Subcutaneous abdominal adipose tissue (tissue), 5 donors: ENCODE measurements around the gene AHSP.

ENCODE experiments used
- H3K27ac ChIP-seq: one replicate; pipeline ENCODE4 v1.7.0; 2013; ENCODE audit warnings: low read depth, mild to moderate bottlenecking, inconsistent platforms, low read length, moderate library complexity
- H3K27me3 ChIP-seq, 5 donors: one replicate each; pipeline ENCODE4 v1.7.0; 2013; ENCODE audit warnings: low read length in 5 of 5, inconsistent platforms in 1 of 5; ENCODE audit not compliant: control insufficient read depth in 5 of 5, insufficient read depth in 4 of 5
- H3K36me3 ChIP-seq, 5 donors: one replicate each; pipeline ENCODE4 v1.7.0; 2013; ENCODE audit warnings: low read length in 5 of 5; ENCODE audit not compliant: control insufficient read depth in 5 of 5, insufficient read depth in 5 of 5
- H3K4me1 ChIP-seq, 5 donors: one replicate each; pipeline ENCODE4 v1.7.0; 2013; ENCODE audit warnings: low read length in 5 of 5, mild to moderate bottlenecking in 3 of 5, moderate library complexity in 1 of 5; ENCODE audit not compliant: control insufficient read depth in 5 of 5, insufficient read depth in 5 of 5
- H3K4me3 ChIP-seq, 5 donors: one replicate each; pipeline ENCODE4 v1.7.0; 2013; ENCODE audit warnings: low read length in 5 of 5, low read depth in 1 of 5
- H3K9ac ChIP-seq, 5 donors: one replicate each; pipeline ENCODE4 v1.7.0; 2013; ENCODE audit warnings: low read length in 5 of 5, mild to moderate bottlenecking in 4 of 5, moderate library complexity in 3 of 5
- H3K9me3 ChIP-seq, 5 donors: one replicate each; pipeline ENCODE4 v1.7.0; 2013; ENCODE audit warnings: low read length in 5 of 5; ENCODE audit not compliant: control insufficient read depth in 5 of 5
- donor health status: healthy.
- donor health status: healthy.
- donor health status: healthy.
- donor health status: healthy.
- donor health status: healthy.

AHSP gene

GRCh38 chr16:31487071-31487719, 40.5 kb upstream of the AHSP start:
- Histone ChIP-seq H3K9ac (peak overlapping the region in 3 of 5 donors; percentile 15 to 71 (median 60)), H3K27ac (no peak overlapping the region), H3K9me3 (no peaks in the 10 kb centered on the region), H3K36me3 (peaks cover 0 to 26% (median 22%) of the 10 kb centered on the region in 5 donors), H3K27me3 (peaks cover 6 to 32% (median 30%) of the 10 kb centered on the region in 5 donors), H3K4me1 (peaks cover 3 to 21% (median 18%) of the 10 kb centered on the region in 5 donors), H3K4me3 (peak overlapping the region in 4 of 5 donors; percentile 65 to 77 (median 73))

DNA sequence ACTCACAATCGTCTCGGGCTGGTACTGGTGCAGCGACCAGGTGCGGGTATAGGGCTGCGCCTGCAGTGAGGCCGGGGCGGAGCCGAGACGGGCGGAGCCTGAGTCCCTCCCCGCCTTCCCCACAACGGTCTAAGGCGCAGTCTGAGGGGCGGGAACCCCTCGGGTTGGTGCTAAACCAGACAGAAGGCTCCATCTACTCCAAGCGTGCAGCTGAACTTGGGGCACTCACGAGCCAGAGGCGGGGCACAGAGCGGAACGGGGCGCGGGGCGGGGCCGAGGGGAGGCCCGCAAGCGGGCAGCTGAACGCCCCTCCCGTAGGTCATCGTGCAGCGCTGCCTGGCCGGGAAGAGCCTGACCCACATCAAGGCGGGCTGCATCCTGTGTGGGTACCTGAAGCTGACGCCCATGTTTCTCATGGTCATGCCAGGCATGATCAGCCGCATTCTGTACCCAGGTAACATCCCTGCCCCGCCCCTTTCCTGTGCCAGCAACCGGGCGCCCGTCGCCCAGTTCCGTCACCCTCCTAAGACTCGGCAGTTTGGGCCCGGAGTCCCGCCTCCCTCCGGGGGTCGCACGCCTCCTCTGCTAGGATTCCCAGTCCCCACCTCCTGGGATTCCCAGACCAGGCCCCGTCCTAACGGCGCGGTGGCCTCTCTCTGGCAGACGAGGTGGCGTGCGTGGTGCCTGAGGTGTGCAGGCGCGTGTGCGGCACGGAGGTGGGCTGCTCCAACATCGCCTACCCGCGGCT, 39.8 kb upstream of the AHSP start:
- Histone ChIP-seq H3K27ac (no peak overlapping the region), H3K27me3 (peaks cover 6 to 30% (median 30%) of the 10 kb centered on the region in 5 donors), H3K4me1 (peaks cover 3 to 21% (median 18%) of the 10 kb centered on the region in 5 donors), H3K36me3 (peaks cover 0 to 33% (median 29%) of the 10 kb centered on the region in 5 donors), H3K4me3 (peak overlapping the region; percentile 38 to 77 (median 70)), H3K9ac (peak overlapping the region in 3 of 5 donors; percentile 15 to 71 (median 60)), H3K9me3 (no peaks in the 10 kb centered on the region)

- peaks cover 3 to 21% (median 18%) of the 10 kb centered on the region in 5 donors for H3K4me1 ChIP-seq
- no peaks in the 10 kb centered on the region for H3K9me3 ChIP-seq
- H3K9ac ChIP-seq = peak overlapping the region in 2 of 5 donors; percentile 60 to 71
- peak overlapping the region in 4 of 5 donors; percentile 65 to 77 (median 73) for H3K4me3 ChIP-seq
- peaks cover 6 to 30% (median 26%) of the 10 kb centered on the region in 5 donors for H3K27me3 ChIP-seq
- H3K36me3 ChIP-seq = peaks cover 0 to 41% (median 37%) of the 10 kb centered on the region in 5 donors
- H3K27ac ChIP-seq = no peak overlapping the region
Observed at GRCh38 chr16:31488468-31489297, 39.0 kb upstream of the AHSP start.

- Histone ChIP-seq H3K36me3 (peaks cover 0 to 46% (median 42%) of the 10 kb centered on the region in 5 donors), H3K9me3 (no peaks in the 10 kb centered on the region), H3K9ac (no peak overlapping the region), H3K4me3 (no peak overlapping the region), H3K27me3 (peaks cover 6 to 30% (median 26%) of the 10 kb centered on the region in 5 donors), H3K4me1 (peaks cover 3 to 21% (median 18%) of the 10 kb centered on the region in 5 donors), H3K27ac (no peak overlapping the region)
Observed at GRCh38 chr16:31489298-31489564, 38.5 kb upstream of the AHSP start.

DNA sequence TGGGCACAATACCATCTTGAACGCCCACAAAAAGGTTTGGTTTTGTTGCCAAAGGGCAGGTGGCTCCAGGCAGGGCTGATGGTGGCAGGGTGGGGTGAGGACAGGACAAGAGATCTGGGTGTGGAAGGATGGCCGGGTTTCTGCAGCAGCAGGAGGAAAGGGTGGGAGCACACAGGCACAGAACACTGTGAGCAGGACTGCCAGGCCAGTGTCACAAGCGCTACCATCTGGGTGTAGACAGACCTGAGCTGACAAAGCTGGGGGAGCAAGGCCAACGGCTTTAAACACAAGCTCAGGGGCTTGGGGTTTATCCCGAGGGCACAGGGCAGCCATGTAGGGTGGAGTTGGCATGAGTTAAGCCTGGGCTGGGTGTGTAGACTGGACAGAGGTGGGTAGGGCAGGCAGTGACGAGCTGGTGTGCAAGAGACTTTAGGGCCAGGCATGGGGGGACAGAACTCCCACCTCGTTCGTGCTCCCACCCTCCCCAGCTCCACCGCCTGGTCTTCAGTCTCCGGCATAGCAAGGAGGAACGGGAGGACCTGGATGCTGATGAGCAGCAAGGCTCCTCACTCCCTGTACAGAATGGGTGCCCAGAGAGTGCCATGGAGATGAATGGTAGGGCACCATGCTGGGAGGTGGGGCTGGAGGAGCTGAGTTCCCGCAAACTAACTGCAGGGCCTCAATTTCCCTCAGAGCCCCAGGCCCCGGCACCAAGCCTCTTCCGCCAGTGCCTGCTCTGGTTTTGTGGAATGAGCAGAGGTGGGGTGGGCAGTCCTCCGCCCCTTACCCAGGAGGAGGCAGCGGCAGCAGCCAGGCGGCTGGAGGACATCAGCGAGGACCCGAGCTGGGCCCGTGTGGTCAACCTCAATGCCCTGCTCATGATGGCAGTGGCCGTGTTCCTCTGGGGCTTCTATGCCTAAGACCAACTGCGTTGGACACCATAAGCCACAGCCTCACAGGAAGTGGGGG, 37.8 kb upstream of the AHSP start:
- no peak overlapping the region for H3K27ac ChIP-seq
- no peak overlapping the region for H3K9ac ChIP-seq
- peaks cover 6 to 25% (median 25%) of the 10 kb centered on the region in 5 donors for H3K27me3 ChIP-seq
- H3K4me1 ChIP-seq = peaks cover 3 to 21% (median 18%) of the 10 kb centered on the region in 5 donors
- no peak overlapping the region for H3K4me3 ChIP-seq
- H3K36me3 ChIP-seq = peaks cover 0 to 53% (median 48%) of the 10 kb centered on the region in 5 donors
- H3K9me3 ChIP-seq = no peaks in the 10 kb centered on the region

- Histone ChIP-seq H3K36me3 (peaks cover 2 to 73% (median 68%) of the 10 kb centered on the region in 5 donors), H3K9me3 (no peaks in the 10 kb centered on the region), H3K4me3 (no peak overlapping the region), H3K27me3 (peaks cover 0 to 11% (median 9%) of the 10 kb centered on the region in 5 donors), H3K27ac (no peak overlapping the region), H3K4me1 (peaks cover 3 to 21% (median 18%) of the 10 kb centered on the region in 5 donors), H3K9ac (no peak overlapping the region)
Observed at GRCh38 chr16:31491778-31492418, 35.8 kb upstream of the AHSP start.

DNA sequence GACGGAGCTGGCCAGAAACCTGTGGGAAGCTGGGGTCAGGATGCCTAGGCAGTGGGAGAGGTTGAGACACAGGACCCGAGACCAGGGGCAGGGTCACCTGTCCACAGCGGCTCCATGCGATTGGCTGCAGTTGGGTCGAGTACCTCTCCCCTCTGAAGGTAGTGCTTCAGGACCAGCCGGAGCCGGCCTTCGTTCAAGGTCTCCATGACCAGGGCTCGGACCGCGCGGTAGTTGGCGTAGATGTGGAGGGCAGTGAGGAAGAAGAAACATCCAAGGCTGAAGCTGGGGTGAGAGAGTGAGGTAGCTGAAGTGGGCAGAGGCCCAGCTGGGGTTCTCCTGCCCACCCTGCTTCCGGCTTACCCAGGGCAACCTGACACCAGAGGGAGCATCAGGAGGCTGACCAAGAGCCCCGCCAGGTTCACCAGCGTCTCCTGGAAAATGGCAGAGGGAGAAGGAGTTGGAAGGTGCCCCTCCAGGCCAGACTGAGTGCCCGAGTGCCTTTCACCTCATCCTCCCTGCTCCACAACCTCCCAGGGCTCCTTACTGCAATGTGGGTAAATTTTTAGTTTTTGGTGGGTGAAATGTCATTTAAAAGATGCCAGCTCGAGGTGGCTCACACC, 34.1 kb upstream of the AHSP start:
- Histone ChIP-seq H3K4me3 (no peak overlapping the region), H3K4me1 (peaks cover 0 to 3% (median under 1%) of the 10 kb centered on the region in 5 donors), H3K9me3 (no peaks in the 10 kb centered on the region), H3K27me3 (no peaks in the 10 kb centered on the region), H3K36me3 (peaks cover 2 to 90% (median 84%) of the 10 kb centered on the region in 5 donors), H3K9ac (no peak overlapping the region), H3K27ac (no peak overlapping the region)

GRCh38 chr16:31496670-31497069, 31.0 kb upstream of the AHSP start:
- H3K9ac ChIP-seq = no peak overlapping the region
- peaks cover 5 to 87% (median 84%) of the 10 kb centered on the region in 5 donors for H3K36me3 ChIP-seq
- no peaks in the 10 kb centered on the region for H3K4me1 ChIP-seq
- H3K9me3 ChIP-seq = no peaks in the 10 kb centered on the region
- no peak overlapping the region for H3K4me3 ChIP-seq
- no peaks in the 10 kb centered on the region for H3K27me3 ChIP-seq
- no peak overlapping the region for H3K27ac ChIP-seq
